ENCODE measurements around the gene SPAAR.

- TF ChIP-seq CTCF (IDR thresholded peaks at IDR 0.05): no peak
- TF ChIP-seq POLR2A (IDR thresholded peaks at IDR 0.05): no peak
- TF ChIP-seq POLR2AphosphoS5 (IDR thresholded peaks at IDR 0.05): no peak
These were observed 30.5 kb downstream of the SPAAR start for GRCh38 chr9:35939679-35940250.
